Gastroesophageal sphincter (tissue), 3 donors: ENCODE results near the gene PCDHGA1.

Source experiments
- CTCF ChIP-seq, 4 experiments: fragments of 200-600 bp in 2 of 4; fragments of 450-650 bp in 2 of 4; sonication (generic) in 1 of 4; IDR thresholded peaks; one replicate each; pipeline ENCODE4 v1.5.1; 2017 to 2019; ENCODE audit warnings: antibody characterized with exemption in 4 of 4, mild to moderate bottlenecking in 2 of 4, moderate library complexity in 2 of 4
- POLR2A ChIP-seq, 2 donors: fragments of 450-650 bp; IDR thresholded peaks; one replicate each; pipeline ENCODE4 v1.6.1; 2017; ENCODE audit warnings: antibody characterized with exemption in 2 of 2, mild to moderate bottlenecking in 2 of 2, moderate library complexity in 1 of 2
- POLR2AphosphoS5 ChIP-seq: sonication (generic); formaldehyde crosslinking; IDR thresholded peaks from one replicate; pipeline ENCODE4 v1.6.1; 2017; ENCODE audit warnings: antibody characterized with exemption

GRCh38 chr5:141532726-141533125 is 202.4 kb downstream of the PCDHGA1 start:
- TF ChIP-seq CTCF (IDR thresholded peaks at IDR 0.05) (no peak), POLR2A (IDR thresholded peaks at IDR 0.05) (no peak), POLR2AphosphoS5 (no peak)
